Loucy (cell line): Measurements from ENCODE around the gene STAU1.

ENCODE experiments used
- EZH2phosphoT487 ChIP-seq: fragments of 200-600 bp; IDR thresholded peaks from 2 replicates; pipeline ENCODE4 v1.6.1; 2018; ENCODE audit warnings: antibody characterized with exemption, mild to moderate bottlenecking, moderate library complexity, borderline replicate concordance
- TF ChIP-seq, protein P1 (sequence below): fragments of 200-600 bp; sonication (generic); conservative IDR thresholded peaks from 2 replicates; pipeline ENCODE4 v1.5.1; 2014; ENCODE audit warnings: mild to moderate bottlenecking, antibody characterized with exemption, low read length

DNA sequence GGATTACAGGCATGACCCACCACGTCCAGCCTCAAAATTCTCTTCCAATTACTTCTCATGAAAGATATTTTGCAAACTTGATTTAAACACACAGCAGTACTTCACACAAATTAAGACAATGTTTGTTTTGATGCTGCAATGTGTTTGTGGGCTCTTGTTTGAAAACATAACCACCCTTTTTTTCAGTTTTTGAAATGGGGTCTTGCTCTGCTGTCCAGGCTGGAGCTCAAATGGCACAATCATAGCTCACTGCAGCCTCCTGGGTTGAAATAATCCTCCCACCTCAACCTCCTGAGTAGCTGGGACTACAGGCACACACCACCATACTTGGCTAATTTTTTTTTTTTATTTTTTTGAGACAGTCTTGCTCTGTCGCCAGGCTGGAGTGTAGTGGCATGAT lies 31.0 kb downstream of the STAU1 start:
- TF ChIP-seq, protein P1, sequence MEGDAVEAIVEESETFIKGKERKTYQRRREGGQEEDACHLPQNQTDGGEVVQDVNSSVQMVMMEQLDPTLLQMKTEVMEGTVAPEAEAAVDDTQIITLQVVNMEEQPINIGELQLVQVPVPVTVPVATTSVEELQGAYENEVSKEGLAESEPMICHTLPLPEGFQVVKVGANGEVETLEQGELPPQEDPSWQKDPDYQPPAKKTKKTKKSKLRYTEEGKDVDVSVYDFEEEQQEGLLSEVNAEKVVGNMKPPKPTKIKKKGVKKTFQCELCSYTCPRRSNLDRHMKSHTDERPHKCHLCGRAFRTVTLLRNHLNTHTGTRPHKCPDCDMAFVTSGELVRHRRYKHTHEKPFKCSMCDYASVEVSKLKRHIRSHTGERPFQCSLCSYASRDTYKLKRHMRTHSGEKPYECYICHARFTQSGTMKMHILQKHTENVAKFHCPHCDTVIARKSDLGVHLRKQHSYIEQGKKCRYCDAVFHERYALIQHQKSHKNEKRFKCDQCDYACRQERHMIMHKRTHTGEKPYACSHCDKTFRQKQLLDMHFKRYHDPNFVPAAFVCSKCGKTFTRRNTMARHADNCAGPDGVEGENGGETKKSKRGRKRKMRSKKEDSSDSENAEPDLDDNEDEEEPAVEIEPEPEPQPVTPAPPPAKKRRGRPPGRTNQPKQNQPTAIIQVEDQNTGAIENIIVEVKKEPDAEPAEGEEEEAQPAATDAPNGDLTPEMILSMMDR, result no peak
- TF ChIP-seq EZH2phosphoT487, result no peak
